HepG2 (cell line): ENCODE data around the gene ARHGAP26.

Source experiments
- ARID2 ChIP-seq: sonication (generic); formaldehyde crosslinking; IDR thresholded peaks from 2 replicates; pipeline ENCODE4 v1.8.1; 2022; ENCODE audit warnings: mild to moderate bottlenecking, missing genetic modification reagents, borderline replicate concordance
- BHLHE40 ChIP-seq: IDR thresholded peaks from 2 replicates; pipeline ENCODE4 v1.6.1; 2011; ENCODE audit warnings: low read length, improper control_type of control experiment
- CTCF ChIP-seq: sonication (generic); formaldehyde crosslinking; IDR thresholded peaks from 2 replicates; pipeline ENCODE4 v1.5.0; 2020; ENCODE audit warnings: mild to moderate bottlenecking, missing genetic modification reagents, moderate library complexity
- KDM4B ChIP-seq: sonication (generic); formaldehyde crosslinking; IDR thresholded peaks from 2 replicates; pipeline ENCODE4 v1.4.0; 2020; ENCODE audit warnings: missing genetic modification reagents
- RNF2 ChIP-seq: fragments of 450-650 bp; conservative IDR thresholded peaks from 2 replicates; pipeline ENCODE4 v1.6.1; 2016; ENCODE audit warnings: low read depth
- SMAD3 ChIP-seq: sonication (generic); formaldehyde crosslinking; IDR thresholded peaks from 2 replicates; pipeline ENCODE4 v1.4.0; 2020; ENCODE audit warnings: missing genetic modification reagents
- TBX3 ChIP-seq: fragments of 450-650 bp; IDR thresholded peaks from 2 replicates; pipeline ENCODE4 v1.6.1; 2017; ENCODE audit warnings: antibody characterized with exemption, mild to moderate bottlenecking, inconsistent platforms, borderline replicate concordance
- TP53 ChIP-seq: sonication (generic); formaldehyde crosslinking; conservative IDR thresholded peaks from 2 replicates; pipeline ENCODE4 v1.4.0; 2020; ENCODE audit warnings: missing genetic modification reagents
- ZFP37 ChIP-seq: sonication (generic); formaldehyde crosslinking; IDR thresholded peaks from 2 replicates; pipeline ENCODE4 v1.4.0; 2020; ENCODE audit warnings: missing genetic modification reagents, borderline replicate concordance
- ZNF878 ChIP-seq: sonication (generic); formaldehyde crosslinking; IDR thresholded peaks from 2 replicates; pipeline ENCODE4 v1.8.1; 2023; ENCODE audit warnings: mild to moderate bottlenecking, missing genetic modification reagents, moderate library complexity
- ZSCAN9 ChIP-seq: IDR thresholded peaks from 2 replicates; pipeline ENCODE4 v1.6.1; 2016; ENCODE audit warnings: borderline replicate concordance

- no peak for TF ChIP-seq ZFP37
- TF ChIP-seq CTCF (CRISPR knock-in tag), result 0 out of 2 replicates have a peak, but pooled peaks have one; percentile 21
- TF ChIP-seq TBX3, result no peak
- no peak for TF ChIP-seq ZSCAN9 (CRISPR knock-in tag)
- TF ChIP-seq SMAD3 (CRISPR knock-in tag), result no peak
- no peak for TF ChIP-seq RNF2
- TF ChIP-seq TP53 (CRISPR knock-in tag), result no peak
- no peak for TF ChIP-seq ARID2 (CRISPR knock-in tag)
- no peak for TF ChIP-seq ZNF878 (CRISPR knock-in tag)
- no peak for TF ChIP-seq KDM4B (CRISPR knock-in tag)
- no peak for TF ChIP-seq BHLHE40
Measured at GRCh38 chr5:142849880-142850279, 79.7 kb downstream of the ARHGAP26 start.
